Neural progenitor cell (in vitro differentiated cells): Measurements from ENCODE around the gene PTPRT. TPM values are rescaled to one million over a fixed set of nuclear protein-coding genes. Genes with fewer than 3 reads are reported as not detected.

Experiments
- DNase-seq: peaks from one replicate; pipeline ENCODE4 v3.0.0-alpha.2; 2016; ENCODE audit warnings: low spot score
- H2AFZ ChIP-seq: fragments of 200-600 bp; sonication (generic); replicated peaks from 2 replicates; pipeline ENCODE4 v1.6.1; 2016; ENCODE audit warnings: antibody characterized with exemption
- H3F3A ChIP-seq: fragments of 200-600 bp; sonication (generic); 2 replicates; pipeline ENCODE4 v1.6.1; 2016; ENCODE audit warnings: antibody characterized with exemption, low read depth
- H3K27ac ChIP-seq: fragments of 200-600 bp; sonication (generic); 2 replicates; pipeline ENCODE4 v1.5.1; 2016; ENCODE audit warnings: mild to moderate bottlenecking
- H3K27me3 ChIP-seq: fragments of 200-600 bp; sonication (generic); 2 replicates; pipeline ENCODE4 v1.6.1; 2016; ENCODE audit warnings: mild to moderate bottlenecking, moderate library complexity
- H3K36me3 ChIP-seq: fragments of 200-600 bp; sonication (generic); 2 replicates; pipeline ENCODE4 v1.5.1; 2016
- H3K4me1 ChIP-seq: fragments of 200-600 bp; sonication (generic); 2 replicates; pipeline ENCODE4 v1.6.1; 2016; ENCODE audit warnings: mixed run types
- H3K4me2 ChIP-seq: fragments of 200-600 bp; sonication (generic); 2 replicates; pipeline ENCODE4 v1.6.1; 2016
- H3K4me3 ChIP-seq: fragments of 200-600 bp; sonication (generic); 2 replicates; pipeline ENCODE4 v1.5.1; 2016
- H3K79me2 ChIP-seq: fragments of 200-600 bp; sonication (generic); 2 replicates; pipeline ENCODE4 v1.6.1; 2016; ENCODE audit warnings: low read depth
- H3K9ac ChIP-seq: fragments of 200-600 bp; sonication (generic); 2 replicates; pipeline ENCODE4 v1.6.1; 2016
- H3K9me3 ChIP-seq: fragments of 200-600 bp; sonication (generic); 2 replicates; pipeline ENCODE4 v1.5.1; 2016; ENCODE audit warnings: low read depth
- H4K20me1 ChIP-seq: fragments of 200-600 bp; sonication (generic); 2 replicates; pipeline ENCODE4 v1.6.1; 2016; ENCODE audit warnings: low read depth
- H3K27ac Mint-ChIP-seq: 3 replicates; pipeline ENCODE4 v1.8.0; 2021; ENCODE audit warnings: mixed read lengths
- H3K27me3 Mint-ChIP-seq: 2 replicates; pipeline ENCODE4 v1.8.0; 2022; ENCODE audit warnings: low read depth, mild to moderate bottlenecking, inconsistent platforms, moderate library complexity, mixed read lengths; ENCODE audit not compliant: insufficient read depth
- H3K36me3 Mint-ChIP-seq: 3 replicates; pipeline ENCODE4 v1.8.0; 2021; ENCODE audit warnings: mixed read lengths
- H3K4me1 Mint-ChIP-seq: 3 replicates; pipeline ENCODE4 v1.8.0; 2021; ENCODE audit warnings: mixed read lengths
- H3K4me3 Mint-ChIP-seq: 3 replicates; pipeline ENCODE4 v1.8.0; 2021; ENCODE audit warnings: mild to moderate bottlenecking, moderate library complexity, mixed read lengths
- H3K9me3 Mint-ChIP-seq: 3 replicates; pipeline ENCODE4 v1.8.0; 2020; ENCODE audit warnings: mixed read lengths
- CTCF ChIP-seq: fragments of 200-600 bp; sonication (generic); IDR thresholded peaks from 2 replicates; pipeline ENCODE4 v1.5.1; 2017; ENCODE audit warnings: antibody characterized with exemption, mild to moderate bottlenecking
- EZH2 ChIP-seq: fragments of 200-600 bp; sonication (generic); IDR thresholded peaks from 2 replicates; pipeline ENCODE4 v1.6.1; 2017; ENCODE audit warnings: antibody characterized with exemption, mild to moderate bottlenecking, moderate library complexity
- EZH2phosphoT487 ChIP-seq: fragments of 200-600 bp; sonication (generic); IDR thresholded peaks from 2 replicates; pipeline ENCODE4 v1.6.1; 2017; ENCODE audit warnings: antibody characterized with exemption
- total RNA-seq: library from RNA; depleted of rRNA; stranded (reverse); fragments of >200 nt; gene quantifications from 2 replicates; pipeline ENCODE4 v1.2.3, GENCODE V29; 2015; ENCODE audit warnings: low replicate concordance

Gene PTPRT
- total RNA-seq, 1 donor from 2014 or later, result 1.1 TPM

- H3K27me3 Mint-ChIP-seq, result peaks cover 9% of the 10 kb centered on the region
- no peak overlapping the region for H3K27ac Mint-ChIP-seq
- no peak overlapping the region for H3K4me3 Mint-ChIP-seq
These were observed 1137.8 kb downstream of the PTPRT start for GRCh38 chr20:42051921-42052320.

GRCh38 chr20:42046371-42047085, 1143.2 kb downstream of the PTPRT start:
- Mint-ChIP-seq H3K27me3 (peaks cover 2% of the 10 kb centered on the region), H3K4me3 (no peak overlapping the region), H3K36me3 (no peaks in the 10 kb centered on the region), H3K4me1 (no peaks in the 10 kb centered on the region), H3K27ac (no peak overlapping the region), H3K9me3 (no peaks in the 10 kb centered on the region)
- no peak for DNase-seq
- H3K4me3 ChIP-seq, result no peak overlapping the region
- H4K20me1 ChIP-seq, result no peaks in the 10 kb centered on the region
- H3K27me3 ChIP-seq, result no peaks in the 10 kb centered on the region
- H3K27ac ChIP-seq, result no peak overlapping the region
- H3K4me2 ChIP-seq, result no peak overlapping the region
- no peak overlapping the region for H2AFZ ChIP-seq
- H3K79me2 ChIP-seq, result no peaks in the 10 kb centered on the region
- no peaks in the 10 kb centered on the region for H3F3A ChIP-seq
- no peaks in the 10 kb centered on the region for H3K4me1 ChIP-seq
- TF ChIP-seq CTCF (no peak), EZH2 (no peak), EZH2phosphoT487 (no peak)
- H3K9ac ChIP-seq, result no peak overlapping the region
- H3K36me3 ChIP-seq, result no peaks in the 10 kb centered on the region
- no peaks in the 10 kb centered on the region for H3K9me3 ChIP-seq

More at GRCh38 chr20:42051921-42052320, 1137.8 kb downstream of the PTPRT start:
- DNase-seq, result no peak
- Histone ChIP-seq H3K4me3 (no peak overlapping the region), H3K4me2 (no peak overlapping the region), H3K9ac (no peak overlapping the region), H3K36me3 (no peaks in the 10 kb centered on the region), H3K4me1 (no peaks in the 10 kb centered on the region), H3K27ac (no peak overlapping the region), H3K27me3 (no peaks in the 10 kb centered on the region), H3K9me3 (no peaks in the 10 kb centered on the region), H2AFZ (no peak overlapping the region), H3K79me2 (no peaks in the 10 kb centered on the region), H3F3A (no peaks in the 10 kb centered on the region), H4K20me1 (no peaks in the 10 kb centered on the region)
- Mint-ChIP-seq H3K9me3 (peaks cover 4% of the 10 kb centered on the region), H3K36me3 (no peaks in the 10 kb centered on the region), H3K4me1 (no peaks in the 10 kb centered on the region)
- no peak for TF ChIP-seq CTCF
- no peak for TF ChIP-seq EZH2phosphoT487
- TF ChIP-seq EZH2, result no peak

GRCh38 chr20:42043921-42044320, 1145.8 kb downstream of the PTPRT start:
- TF ChIP-seq CTCF, result no peak
- TF ChIP-seq EZH2phosphoT487, result no peak
- no peak for TF ChIP-seq EZH2
- Histone ChIP-seq H2AFZ (no peak overlapping the region), H3K79me2 (no peaks in the 10 kb centered on the region), H3K36me3 (no peaks in the 10 kb centered on the region), H3K4me3 (no peak overlapping the region), H3K4me1 (no peaks in the 10 kb centered on the region), H4K20me1 (no peaks in the 10 kb centered on the region), H3K27me3 (no peaks in the 10 kb centered on the region), H3K27ac (no peak overlapping the region), H3F3A (no peaks in the 10 kb centered on the region), H3K4me2 (no peak overlapping the region), H3K9ac (no peak overlapping the region), H3K9me3 (no peaks in the 10 kb centered on the region)
- Mint-ChIP-seq H3K27ac (no peak overlapping the region), H3K9me3 (no peaks in the 10 kb centered on the region), H3K4me3 (no peak overlapping the region), H3K36me3 (no peaks in the 10 kb centered on the region), H3K4me1 (peaks cover 3% of the 10 kb centered on the region), H3K27me3 (peaks cover 2% of the 10 kb centered on the region)
- DNase-seq, result no peak
